ENCODE measurements around the gene PRICKLE2.

Gene PRICKLE2

GRCh38 chr3:64074060-64074459 is 151.2 kb downstream of the PRICKLE2 start:
- DNase-seq (ENCODE audit: low read depth in 2 of 2) = no peak

GRCh38 chr3:64073158-64073761 is 152.0 kb downstream of the PRICKLE2 start:
- no peak for DNase-seq (ENCODE audit: low read depth in 2 of 2)

GRCh38 chr3:64072126-64072525 is 153.1 kb downstream of the PRICKLE2 start:
- DNase-seq (ENCODE audit: low read depth in 2 of 2) = no peak

- no peak for DNase-seq (ENCODE audit: low read depth in 2 of 2)
Observed at GRCh38 chr3:64070704-64071103, 154.6 kb downstream of the PRICKLE2 start.

- no peak for DNase-seq (ENCODE audit: low read depth in 2 of 2)
Observed at GRCh38 chr3:64067506-64068346, 157.5 kb downstream of the PRICKLE2 start.

- no peak for DNase-seq (ENCODE audit: low read depth in 2 of 2)
Observed at GRCh38 chr3:64064804-64065203, 160.5 kb downstream of the PRICKLE2 start.

- no peak for DNase-seq (ENCODE audit: low read depth in 2 of 2)
Observed at GRCh38 chr3:64063983-64064438, 161.3 kb downstream of the PRICKLE2 start.

- no peak for DNase-seq (ENCODE audit: low read depth in 2 of 2)
Observed at GRCh38 chr3:64063207-64063982, 161.9 kb downstream of the PRICKLE2 start.

- DNase-seq (ENCODE audit: low read depth in 2 of 2) = no peak
Observed at GRCh38 chr3:64061628-64062027, 163.6 kb downstream of the PRICKLE2 start.

GRCh38 chr3:64059484-64060175 is 165.6 kb downstream of the PRICKLE2 start:
- DNase-seq (ENCODE audit: low read depth in 2 of 2) = no peak

GRCh38 chr3:64058566-64058965 is 166.7 kb downstream of the PRICKLE2 start:
- DNase-seq (ENCODE audit: low read depth in 2 of 2) = no peak

GRCh38 chr3:64057231-64057630 is 168.0 kb downstream of the PRICKLE2 start:
- DNase-seq (ENCODE audit: low read depth in 2 of 2) = no peak

- DNase-seq (ENCODE audit: low read depth in 2 of 2) = no peak
Observed at GRCh38 chr3:64056606-64057180, 168.6 kb downstream of the PRICKLE2 start.

GRCh38 chr3:64055076-64055475 is 170.2 kb downstream of the PRICKLE2 start:
- DNase-seq (ENCODE audit: low read depth in 2 of 2) = no peak

GRCh38 chr3:64054488-64054887 is 170.8 kb downstream of the PRICKLE2 start:
- DNase-seq (ENCODE audit: low read depth in 2 of 2) = no peak

- no peak for DNase-seq (ENCODE audit: low read depth in 2 of 2)
Observed at GRCh38 chr3:64053581-64053980, 171.7 kb downstream of the PRICKLE2 start.

GRCh38 chr3:64053117-64053516 is 172.1 kb downstream of the PRICKLE2 start:
- no peak for DNase-seq (ENCODE audit: low read depth in 2 of 2)

- no peak for DNase-seq (ENCODE audit: low read depth in 2 of 2)
Observed at GRCh38 chr3:64049832-64050231, 175.4 kb downstream of the PRICKLE2 start.

- DNase-seq (ENCODE audit: low read depth in 2 of 2) = peak in 1 of 2 donors; percentile 12
Observed at GRCh38 chr3:64049136-64049535, 176.1 kb downstream of the PRICKLE2 start.

- no peak for DNase-seq (ENCODE audit: low read depth in 2 of 2)
Observed at GRCh38 chr3:64048631-64049061, 176.6 kb downstream of the PRICKLE2 start.

- DNase-seq (ENCODE audit: low read depth in 2 of 2) = no peak
Observed at GRCh38 chr3:64047787-64048186, 177.5 kb downstream of the PRICKLE2 start.

Data from stimulated activated CD4-positive, alpha-beta T cell treated with anti-CD3 and anti-CD28 coated beads, Interleukin-4, amount 100 ng/mL, for 48 hours (primary cell).